CD14-positive monocyte (primary cell): Measurements from ENCODE around the gene APH1B. TPM values are rescaled to one million over a fixed set of nuclear protein-coding genes. Genes with fewer than 3 reads are reported as not detected.

Source experiments
- DNase-seq, 3 donors: peaks; one replicate each; pipeline ENCODE4 v3.0.0-alpha.2; 2011 to 2022
- H2AFZ ChIP-seq: 2 replicates; pipeline ENCODE4 v1.6.0; 2012; ENCODE audit warnings: mild to moderate bottlenecking, low read depth, low read length, inconsistent platforms; ENCODE audit not compliant: insufficient read depth, poor library complexity, severe bottlenecking
- H3K27ac ChIP-seq, 2 donors: 1 replicate in 1 of 2; 2 replicates in 1 of 2; pipeline ENCODE4 v1.5.1; 2012 to 2013; ENCODE audit warnings: low read length in 2 of 2, control low read depth in 1 of 2, inconsistent platforms in 1 of 2, low read depth in 1 of 2, mild to moderate bottlenecking in 1 of 2
- H3K27me3 ChIP-seq, 2 donors: one replicate each; pipeline versions ENCODE4 v1.6.0 to v1.6.1; 2011 to 2013; ENCODE audit warnings: low read length in 2 of 2; ENCODE audit not compliant: control insufficient read depth in 2 of 2, insufficient read depth in 2 of 2
- H3K36me3 ChIP-seq, 2 donors: replicated peaks in 1 of 2; 1 replicate in 1 of 2; 2 replicates in 1 of 2; pipeline versions ENCODE4 v1.5.1 to v1.6.1; 2012 to 2013; ENCODE audit warnings: low read length in 2 of 2, control low read depth in 1 of 2, inconsistent platforms in 1 of 2, mild to moderate bottlenecking in 1 of 2; ENCODE audit not compliant: insufficient read depth in 2 of 2, control insufficient read depth in 1 of 2
- H3K4me1 ChIP-seq, 2 donors: 1 replicate in 1 of 2; 2 replicates in 1 of 2; pipeline versions ENCODE4 v1.5.1 to v1.6.1; 2012 to 2013; ENCODE audit warnings: low read length in 2 of 2, control low read depth in 1 of 2, inconsistent platforms in 1 of 2, mild to moderate bottlenecking in 1 of 2, moderate library complexity in 1 of 2; ENCODE audit not compliant: insufficient read depth in 2 of 2, control insufficient read depth in 1 of 2
- H3K4me2 ChIP-seq: replicated peaks from 2 replicates; pipeline ENCODE3; 2012; ENCODE audit warnings: low read length, moderate library complexity, mild to moderate bottlenecking; ENCODE audit not compliant: poor library complexity, severe bottlenecking; ENCODE audit errors: extremely low read depth
- H3K4me3 ChIP-seq, 3 experiments: fragments of 200-600 bp in 1 of 3; sonication (generic) in 1 of 3; replicated peaks in 1 of 3; 1 replicate in 2 of 3; 2 replicates in 1 of 3; pipeline ENCODE4 v1.5.1; 2011 to 2013; ENCODE audit warnings: low read length in 3 of 3, mild to moderate bottlenecking in 3 of 3, control low read depth in 2 of 3, low read depth in 2 of 3, inconsistent platforms in 1 of 3, moderate library complexity in 1 of 3
- H3K79me2 ChIP-seq: 2 replicates; pipeline ENCODE4 v1.6.0; 2012; ENCODE audit warnings: mild to moderate bottlenecking, control low read depth, inconsistent platforms, low read length, moderate library complexity; ENCODE audit not compliant: insufficient read depth
- H3K9ac ChIP-seq: 2 replicates; pipeline ENCODE4 v1.6.0; 2017; ENCODE audit warnings: low read length, mild to moderate bottlenecking; ENCODE audit not compliant: insufficient read depth, poor library complexity, severe bottlenecking
- H3K9me3 ChIP-seq, 2 donors: replicated peaks in 1 of 2; 1 replicate in 1 of 2; 2 replicates in 1 of 2; pipeline versions ENCODE4 v1.5.1 to v1.6.1; 2012 to 2013; ENCODE audit warnings: low read length in 2 of 2, control low read depth in 1 of 2; ENCODE audit not compliant: control insufficient read depth in 1 of 2, insufficient read depth in 1 of 2
- H4K20me1 ChIP-seq: 2 replicates; pipeline ENCODE4 v1.6.0; 2012; ENCODE audit warnings: mild to moderate bottlenecking, low read length, control low read depth, moderate library complexity; ENCODE audit not compliant: insufficient read depth
- H3K27ac Mint-ChIP-seq, 7 donors: one replicate each; pipeline ENCODE4 v1.8.0; 2020; ENCODE audit warnings: mild to moderate bottlenecking in 7 of 7, mixed read lengths in 7 of 7, moderate library complexity in 6 of 7, inconsistent platforms in 2 of 7
- H3K27me3 Mint-ChIP-seq, 3 donors: one replicate each; pipeline ENCODE4 v1.8.0; 2021 to 2022; ENCODE audit warnings: low read depth in 3 of 3, mild to moderate bottlenecking in 3 of 3, mixed read lengths in 3 of 3, moderate library complexity in 3 of 3, inconsistent platforms in 1 of 3
- H3K36me3 Mint-ChIP-seq, 2 donors: one replicate each; pipeline ENCODE4 v1.8.0; 2020; ENCODE audit warnings: mixed read lengths in 2 of 2, inconsistent platforms in 1 of 2, mild to moderate bottlenecking in 1 of 2
- H3K4me1 Mint-ChIP-seq: one replicate; pipeline ENCODE4 v1.8.0; 2020; ENCODE audit warnings: mild to moderate bottlenecking, mixed read lengths
- H3K4me3 Mint-ChIP-seq, 2 donors: one replicate each; pipeline ENCODE4 v1.8.0; 2020; ENCODE audit warnings: mild to moderate bottlenecking in 2 of 2, mixed read lengths in 2 of 2, moderate library complexity in 1 of 2
- H3K9me3 Mint-ChIP-seq, 7 donors: one replicate each; pipeline ENCODE4 v1.8.0; 2020 to 2022; ENCODE audit warnings: mixed read lengths in 7 of 7, mild to moderate bottlenecking in 6 of 7, moderate library complexity in 6 of 7, inconsistent platforms in 2 of 7
- WGBS: methylation state at CpG from one replicate; pipeline ENCODE4 v1.1.5; 2013; ENCODE audit warnings: missing lambda C conversion rate; ENCODE audit not compliant: insufficient coverage; 5-methylcytosine and 5-hydroxymethylcytosine counted together
- intact Hi-C, 2 donors: fragments of 100-400 bp; cut with micrococcal nuclease; formaldehyde crosslinking; loops; one replicate each; pipeline versions ENCODE4 v1.15.0 to v1.15.1; 2023
- polyA plus RNA-seq, 3 donors: library from polyadenylated mRNA; depleted of rRNA in 1 of 3; unstranded in 2 of 3; stranded (reverse) in 1 of 3; fragments of 300-500 nt in 2 of 3; fragments of >200 nt in 1 of 3; fragmentation: Illumina TruSeq in 2 of 3; gene quantifications; 1 replicate in 2 of 3; 2 replicates in 1 of 3; pipeline ENCODE4 v1.2.3, GENCODE V29; 2012 to 2021
- TF ChIP-seq, protein P1 (sequence below): fragments of 200-600 bp; IDR thresholded peaks from one replicate; pipeline ENCODE4 v1.8.0; 2022; ENCODE audit warnings: antibody characterized with exemption, mild to moderate bottlenecking

APH1B gene
- polyA plus RNA-seq, 3 donors = 13.6 to 57.1 (median 54.8) TPM

DNA sequence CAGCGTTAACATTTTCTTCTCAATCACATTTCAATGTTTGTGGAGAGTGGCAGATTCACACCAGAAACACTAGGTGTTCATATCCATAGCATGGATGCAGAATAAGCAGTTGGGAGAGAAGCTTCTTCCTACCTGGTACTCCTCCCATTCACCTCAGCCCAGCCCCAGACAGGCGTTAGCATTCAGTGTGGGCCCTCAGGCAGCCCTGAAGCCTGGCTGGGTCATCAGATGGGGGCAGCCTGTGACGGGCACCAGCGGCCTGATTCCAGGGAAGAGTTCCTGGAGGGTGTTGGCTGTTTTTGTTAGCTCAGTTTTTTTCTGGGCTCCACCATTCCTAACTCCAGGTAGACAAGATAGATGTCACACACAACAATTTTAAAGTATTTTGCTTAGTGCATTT lies 31.1 kb downstream of the APH1B start:
- Histone ChIP-seq H3K27me3 (no peaks in the 10 kb centered on the region), H3K4me1 (no peaks in the 10 kb centered on the region), H3K4me3 (no peak overlapping the region), H3K9ac (no peak overlapping the region), H3K36me3 (peaks cover 30 to 42% of the 10 kb centered on the region in 2 donors), H2AFZ (no peak overlapping the region), H3K4me2 (no peak overlapping the region), H4K20me1 (no peaks in the 10 kb centered on the region), H3K9me3 (no peaks in the 10 kb centered on the region), H3K79me2 (no peaks in the 10 kb centered on the region), H3K27ac (no peak overlapping the region)
- WGBS = no CpG with 5 or more reads among the region's 4 CpGs
- no peak for DNase-seq
- Mint-ChIP-seq H3K27ac (no peak overlapping the region), H3K27me3 (peaks cover 0 to 2% (median 0%) of the 10 kb centered on the region in 3 donors), H3K36me3 (peaks cover 37 to 40% of the 10 kb centered on the region in 2 donors), H3K4me3 (no peak overlapping the region), H3K4me1 (no peaks in the 10 kb centered on the region), H3K9me3 (no peaks in the 10 kb centered on the region)
- intact Hi-C loops = no loop called here
- TF ChIP-seq, protein P1, sequence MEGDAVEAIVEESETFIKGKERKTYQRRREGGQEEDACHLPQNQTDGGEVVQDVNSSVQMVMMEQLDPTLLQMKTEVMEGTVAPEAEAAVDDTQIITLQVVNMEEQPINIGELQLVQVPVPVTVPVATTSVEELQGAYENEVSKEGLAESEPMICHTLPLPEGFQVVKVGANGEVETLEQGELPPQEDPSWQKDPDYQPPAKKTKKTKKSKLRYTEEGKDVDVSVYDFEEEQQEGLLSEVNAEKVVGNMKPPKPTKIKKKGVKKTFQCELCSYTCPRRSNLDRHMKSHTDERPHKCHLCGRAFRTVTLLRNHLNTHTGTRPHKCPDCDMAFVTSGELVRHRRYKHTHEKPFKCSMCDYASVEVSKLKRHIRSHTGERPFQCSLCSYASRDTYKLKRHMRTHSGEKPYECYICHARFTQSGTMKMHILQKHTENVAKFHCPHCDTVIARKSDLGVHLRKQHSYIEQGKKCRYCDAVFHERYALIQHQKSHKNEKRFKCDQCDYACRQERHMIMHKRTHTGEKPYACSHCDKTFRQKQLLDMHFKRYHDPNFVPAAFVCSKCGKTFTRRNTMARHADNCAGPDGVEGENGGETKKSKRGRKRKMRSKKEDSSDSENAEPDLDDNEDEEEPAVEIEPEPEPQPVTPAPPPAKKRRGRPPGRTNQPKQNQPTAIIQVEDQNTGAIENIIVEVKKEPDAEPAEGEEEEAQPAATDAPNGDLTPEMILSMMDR = no peak

DNA sequence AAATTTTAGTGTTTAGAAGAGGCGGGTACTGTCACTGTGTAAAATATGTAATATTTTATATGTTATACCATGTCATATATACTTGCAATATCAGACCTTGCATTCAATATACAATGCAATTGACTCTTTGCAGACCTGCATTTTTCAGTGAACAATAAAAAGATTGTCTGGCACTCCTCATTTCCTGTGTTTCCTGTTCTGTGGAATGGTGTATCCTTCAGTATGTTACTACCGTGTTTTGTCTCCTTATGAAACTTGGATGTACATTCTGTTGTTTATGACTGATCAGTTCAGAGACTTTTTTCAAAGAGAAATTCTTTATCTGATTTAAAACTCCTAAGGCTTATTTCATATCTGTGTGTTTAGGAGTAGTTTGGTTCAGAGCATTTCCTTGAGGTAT lies 31.5 kb downstream of the APH1B start:
- intact Hi-C loops = no loop called here
- peaks cover 0 to 3% (median 0%) of the 10 kb centered on the region in 3 donors for H3K27me3 Mint-ChIP-seq
- no CpG with 5 or more reads among the region's 2 CpGs for WGBS

More for the DNA sequence above, 31.5 kb downstream of the APH1B start:
- Mint-ChIP-seq H3K27ac (no peak overlapping the region), H3K36me3 (peaks cover 33 to 38% of the 10 kb centered on the region in 2 donors), H3K4me1 (no peaks in the 10 kb centered on the region), H3K4me3 (no peak overlapping the region), H3K9me3 (no peaks in the 10 kb centered on the region)
- Histone ChIP-seq H3K9me3 (no peaks in the 10 kb centered on the region), H3K4me1 (no peaks in the 10 kb centered on the region), H3K27me3 (no peaks in the 10 kb centered on the region), H3K36me3 (peaks cover 25 to 37% of the 10 kb centered on the region in 2 donors), H2AFZ (no peak overlapping the region), H3K4me2 (no peak overlapping the region), H4K20me1 (no peaks in the 10 kb centered on the region), H3K9ac (no peak overlapping the region), H3K27ac (no peak overlapping the region), H3K4me3 (no peak overlapping the region), H3K79me2 (no peaks in the 10 kb centered on the region)
- no peak for DNase-seq
- TF ChIP-seq, protein P1 = no peak
